Stimulated activated CD8-positive, alpha-beta memory T cell treated with anti-CD3 and anti-CD28 coated beads, Interleukin-4, amount 100 ng/mL, for 1 hour (primary cell): ENCODE results near the gene ANKUB1.
"Not testable (repeated sequence)": the region's sequence is repeated elsewhere in the genome, so short reads cannot be mapped to it uniquely, and the experiment has no call there.

ENCODE experiments used
- DNase-seq, 2 donors: peaks; one replicate each; pipeline ENCODE4 v3.0.0-alpha.2; 2020; ENCODE audit warnings: low read depth in 2 of 2, low spot score in 1 of 2

The ANKUB1 gene

DNA sequence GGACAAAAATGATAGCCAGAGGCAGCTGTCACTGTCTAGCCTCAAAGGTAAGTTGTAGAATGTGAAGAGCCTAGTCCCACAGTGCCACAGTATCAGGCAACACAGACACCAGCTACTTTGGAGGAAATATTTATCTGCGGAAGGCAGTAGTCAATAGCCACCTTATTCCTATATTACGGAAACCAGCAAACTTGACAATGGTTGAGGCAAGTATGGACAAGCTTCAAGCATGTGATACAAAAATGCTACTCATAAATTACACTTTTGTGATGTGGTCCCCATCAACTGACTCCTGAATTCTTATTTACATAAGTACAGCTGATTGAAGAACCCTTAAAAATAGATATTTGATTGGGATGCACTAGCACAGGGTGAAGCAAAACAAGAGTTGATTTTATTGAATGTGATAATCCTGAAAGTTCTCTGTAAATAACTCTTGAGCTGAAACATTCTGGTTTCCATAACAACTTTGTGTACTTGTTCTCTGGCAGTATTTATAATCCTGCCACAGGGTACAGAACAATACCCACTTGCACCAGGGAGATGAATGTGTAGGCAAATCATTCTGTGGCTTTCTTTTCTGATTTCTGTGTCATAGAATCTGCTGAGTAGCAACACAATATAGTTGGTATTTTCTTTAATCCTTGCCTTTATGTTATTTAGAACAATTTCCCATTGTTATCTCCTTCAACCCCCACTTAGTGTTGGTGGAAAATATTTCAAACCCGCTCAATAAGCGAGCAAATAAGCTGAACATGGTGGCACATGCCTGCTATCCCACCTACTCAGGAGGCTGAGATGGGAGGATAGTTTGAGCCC, at the start of gene ANKUB1:
ANKUB1 (minus strand) TSS at position 103 of the 819 bp plus-strand sequence. CDS start 188 bp downstream, outside the sequence.
- no peak for DNase-seq

GRCh38 chr3:149839896-149840295, 47.5 kb upstream of the ANKUB1 start:
- DNase-seq, result no peak

DNA sequence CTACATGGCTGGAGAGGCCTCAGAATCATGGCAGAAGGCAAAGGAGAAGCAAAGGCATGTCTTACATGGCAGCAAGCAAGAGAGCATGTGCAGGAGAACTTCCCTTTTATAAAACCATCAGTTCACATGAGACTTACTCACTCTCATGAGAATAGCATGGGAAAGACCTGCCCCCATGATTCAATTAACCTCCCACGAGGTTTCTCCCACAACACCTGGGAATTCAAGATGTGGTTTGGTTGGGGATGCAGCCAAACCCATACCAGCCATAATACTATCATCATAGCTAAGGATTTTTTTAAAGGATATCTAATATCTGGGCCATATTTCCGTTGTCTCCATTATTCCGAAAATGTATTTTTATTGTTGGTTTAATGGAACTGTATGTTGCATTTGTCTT, 47.1 kb upstream of the ANKUB1 start:
- DNase-seq, result not testable (repeated sequence)

DNA sequence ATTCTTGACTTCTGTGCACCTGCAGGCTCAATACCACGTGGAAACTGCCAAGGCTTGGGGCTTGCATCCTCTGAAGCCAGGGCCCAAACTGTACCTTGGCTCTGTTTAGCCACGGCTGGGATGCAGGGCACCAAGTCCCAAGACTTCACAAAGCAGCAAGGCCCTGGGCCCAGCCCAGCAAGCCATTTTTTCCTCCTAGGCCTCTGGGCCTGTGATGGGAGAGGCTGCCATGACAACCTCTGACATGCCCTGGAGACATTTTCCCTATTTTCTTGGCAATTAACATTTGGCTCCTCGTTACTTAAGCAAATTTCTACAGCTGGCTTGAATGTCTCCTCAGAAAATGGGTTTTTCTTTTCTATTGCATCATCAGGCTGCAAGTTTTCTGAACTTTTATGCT, 46.1 kb upstream of the ANKUB1 start:
- DNase-seq, result not testable (repeated sequence)

DNA sequence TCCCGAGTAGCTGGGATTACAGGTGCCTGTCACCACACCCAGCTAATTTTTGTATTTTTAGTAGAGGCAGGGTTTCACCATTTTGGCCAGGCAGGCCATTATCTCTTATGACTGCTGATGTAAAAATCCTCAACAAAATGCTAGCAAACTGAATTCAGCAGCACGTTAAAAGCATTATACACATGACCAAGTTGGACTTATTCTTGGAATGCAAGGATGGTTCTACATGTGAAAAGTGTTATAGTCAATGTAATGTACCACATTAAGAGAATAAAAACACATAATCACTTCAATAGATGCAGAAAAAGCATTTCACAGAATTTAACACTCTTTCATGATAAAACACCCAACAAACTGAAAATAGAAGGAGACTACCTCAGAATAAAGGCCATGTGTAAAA, 40.9 kb upstream of the ANKUB1 start:
- no peak for DNase-seq

GRCh38 chr3:149832086-149832485, 39.7 kb upstream of the ANKUB1 start:
- DNase-seq, result no peak

- no peak for DNase-seq
Measured at GRCh38 chr3:149831321-149831720, 39.0 kb upstream of the ANKUB1 start.

DNA sequence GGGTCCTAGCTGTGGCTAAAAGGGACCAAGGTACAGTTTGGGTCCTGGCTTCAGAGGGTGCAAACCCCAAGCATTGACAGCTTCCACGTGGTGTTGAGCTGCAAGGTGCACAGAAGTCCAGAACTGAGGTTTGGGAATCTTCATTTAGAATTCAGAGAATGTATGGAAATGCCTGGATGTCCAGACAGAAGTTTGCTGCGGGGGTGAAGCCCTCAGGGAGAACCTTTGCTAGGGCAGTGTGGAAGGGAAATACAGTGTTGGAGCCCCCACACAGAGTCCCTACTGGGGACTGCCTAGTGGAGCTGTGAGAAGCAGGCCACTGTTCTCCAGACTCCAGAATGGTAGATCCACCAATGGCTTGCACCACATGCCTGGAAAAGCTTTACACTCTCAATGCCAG, 38.5 kb upstream of the ANKUB1 start:
- DNase-seq, result no peak

DNA sequence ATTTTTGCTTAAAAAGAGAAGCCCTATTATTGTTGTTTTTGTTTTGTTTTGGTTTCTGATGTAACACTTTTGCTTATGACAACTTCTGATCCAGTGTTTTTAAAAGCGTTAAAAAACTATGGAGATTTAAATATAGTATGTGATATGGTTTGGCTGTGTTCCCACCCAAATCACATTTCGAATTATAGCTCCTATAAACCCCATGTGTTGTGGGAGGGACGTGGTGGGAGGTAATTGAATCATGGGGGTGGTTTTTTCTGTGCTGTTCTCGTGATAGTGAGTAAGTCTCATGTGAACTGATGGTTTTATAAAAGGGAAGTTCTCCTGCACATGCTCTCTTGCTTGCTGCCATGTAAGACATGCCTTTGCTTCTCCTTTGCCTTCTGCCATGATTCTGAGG, 37.3 kb upstream of the ANKUB1 start:
- DNase-seq, result not testable (repeated sequence)

DNA sequence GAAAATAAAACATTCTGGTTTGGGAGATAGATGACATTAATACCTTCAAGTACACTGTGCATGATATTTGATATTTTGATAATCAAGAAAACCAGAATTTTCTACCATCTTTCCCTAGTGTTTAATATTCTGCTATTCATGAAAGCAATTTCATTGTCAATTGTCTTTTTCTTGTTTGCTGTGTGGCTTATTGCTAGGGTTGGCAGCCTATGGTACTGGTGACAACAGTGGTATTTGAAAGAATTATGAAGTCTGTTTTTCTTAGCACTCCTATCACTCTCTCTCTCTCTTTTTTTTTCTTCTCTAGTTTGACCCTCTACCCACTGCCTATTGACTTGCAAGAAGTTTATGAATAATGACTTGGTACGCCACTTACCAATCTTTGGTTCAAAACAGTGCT, 36.0 kb upstream of the ANKUB1 start:
- DNase-seq, result no peak

GRCh38 chr3:149826636-149827035, 34.3 kb upstream of the ANKUB1 start:
- no peak for DNase-seq

- no peak for DNase-seq
Measured at GRCh38 chr3:149820183-149820582, 27.8 kb upstream of the ANKUB1 start.

DNA sequence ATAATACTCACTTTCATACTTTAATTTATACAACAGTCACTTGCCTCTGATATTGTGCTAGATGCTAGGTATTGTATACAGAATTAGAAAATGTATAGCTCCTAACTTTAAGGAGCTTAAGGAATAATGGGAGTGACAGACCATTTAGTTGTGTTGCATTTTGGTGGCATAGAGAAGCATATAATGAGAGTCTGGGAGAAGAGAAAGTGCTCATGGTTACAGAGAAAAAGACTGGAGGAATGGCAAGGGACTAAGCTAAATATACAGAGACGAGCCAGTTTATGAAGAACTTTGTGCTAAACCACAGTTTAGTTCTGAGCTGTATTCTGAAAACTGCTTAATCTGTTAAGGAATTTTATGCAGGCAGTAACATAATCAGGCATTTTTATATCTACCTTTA, 27.1 kb upstream of the ANKUB1 start:
- no peak for DNase-seq

GRCh38 chr3:149816986-149817385, 24.6 kb upstream of the ANKUB1 start:
- DNase-seq, result no peak

GRCh38 chr3:149816311-149816710, 24.0 kb upstream of the ANKUB1 start:
- DNase-seq, result no peak

DNA sequence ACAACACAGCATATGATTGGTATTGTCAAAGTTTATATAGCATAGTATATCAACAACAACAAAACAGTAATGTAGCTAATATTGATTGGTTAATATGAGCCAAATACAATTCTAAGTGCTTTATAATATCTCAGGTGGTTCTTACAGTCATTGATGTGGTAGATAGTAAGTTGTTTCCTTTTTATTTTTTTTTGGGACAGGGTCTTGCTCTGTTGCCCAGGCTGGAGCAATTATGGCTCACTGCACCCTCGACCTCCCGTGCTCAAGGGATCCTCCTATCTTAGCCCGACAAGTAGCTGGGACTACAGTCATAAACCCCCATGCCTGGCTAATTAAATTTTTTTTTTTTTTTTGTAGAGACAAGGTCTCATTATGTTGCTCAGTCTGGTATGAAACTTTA, 23.4 kb upstream of the ANKUB1 start:
- no peak for DNase-seq

- DNase-seq, result no peak
Measured at GRCh38 chr3:149815321-149815720, 23.0 kb upstream of the ANKUB1 start.

- DNase-seq, result no peak
Measured at GRCh38 chr3:149813367-149814281, 21.3 kb upstream of the ANKUB1 start.

- DNase-seq, result peak; percentile 84 to 86
Measured at GRCh38 chr3:149812606-149813366, 20.4 kb upstream of the ANKUB1 start, which contains the start of gene RNF13. Gene RNF13 (plus strand): TSS chr3:149813215. CDS start chr3:149846027, 32,812 bp downstream.

DNA sequence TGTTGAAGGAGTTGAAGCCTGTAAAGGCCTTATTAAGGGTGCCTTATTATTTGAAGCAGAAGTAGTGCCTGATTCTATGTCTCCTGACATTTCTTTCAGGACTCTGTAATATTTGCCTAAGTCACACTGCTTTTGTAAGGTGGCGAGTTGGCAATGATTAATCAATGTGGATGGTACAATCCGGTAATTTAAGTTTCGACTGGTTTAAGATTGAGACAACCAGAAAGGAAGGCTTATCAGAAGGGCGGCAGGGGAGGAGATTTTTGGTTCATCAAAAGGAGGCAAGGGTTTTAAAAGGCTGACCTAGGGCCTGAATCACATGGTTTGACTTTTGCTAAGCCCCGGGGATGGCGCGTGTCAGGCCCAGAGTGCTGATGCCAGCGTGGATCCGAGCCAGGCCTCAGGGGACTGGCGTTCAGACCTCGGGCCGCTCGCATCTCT, 19.8 kb upstream of the ANKUB1 start:
- no peak for DNase-seq

DNA sequence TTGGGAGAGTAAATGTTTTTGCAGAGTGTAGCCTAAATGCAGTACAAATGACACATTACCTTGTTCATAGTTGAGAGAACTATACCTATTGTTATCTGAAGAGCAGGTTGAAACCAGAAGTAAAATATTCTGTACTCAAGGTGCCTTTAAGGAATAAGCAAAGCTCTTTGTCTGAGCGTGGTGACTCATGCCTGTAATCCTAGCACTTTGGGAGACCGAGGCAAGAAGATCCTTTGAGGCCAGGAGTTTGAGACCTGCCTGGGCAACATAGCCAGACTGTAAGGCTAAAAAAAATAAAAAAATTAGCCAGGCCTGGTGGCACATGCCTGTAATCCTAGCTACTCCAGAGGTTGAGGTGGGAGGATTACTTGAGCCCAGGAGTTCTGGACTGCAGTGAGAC, 18.5 kb upstream of the ANKUB1 start:
- DNase-seq, result no peak
